ENCODE data around the gene CEP170.

CEP170 gene

DNA sequence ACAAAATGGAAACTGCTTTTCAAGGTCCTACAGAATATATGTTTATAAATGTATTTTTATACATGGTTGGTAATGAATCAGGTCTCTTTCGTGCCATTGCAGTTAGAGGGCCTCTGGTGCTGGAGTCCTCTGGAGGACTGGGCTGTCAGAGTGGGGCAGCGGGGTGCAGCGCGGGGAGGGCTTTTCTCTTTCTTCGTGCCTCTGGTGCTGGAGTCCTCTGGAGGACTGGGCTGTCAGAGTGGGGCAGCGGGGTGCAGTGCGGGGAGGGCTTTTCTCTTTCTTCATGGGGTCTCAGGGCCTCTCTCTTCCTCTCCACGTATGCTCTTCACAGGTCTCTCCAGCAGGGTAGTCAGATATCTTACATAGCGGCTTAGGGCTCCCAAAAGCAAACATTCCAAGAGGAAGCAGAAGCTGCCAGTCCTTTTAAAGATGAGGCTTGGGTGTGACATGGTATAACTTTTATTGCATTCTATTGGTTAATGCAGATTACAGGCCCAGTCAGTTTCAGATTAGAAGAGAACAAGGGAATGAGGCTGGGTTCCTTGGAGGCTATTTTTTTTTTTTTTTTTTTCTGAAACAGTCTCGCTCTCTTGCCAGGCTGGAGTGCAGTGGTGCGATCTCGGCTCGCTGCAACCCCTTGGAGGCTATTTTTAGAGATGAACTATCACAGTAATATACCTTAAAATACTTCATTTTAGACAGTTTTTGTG lies 13.8 kb upstream of the CEP170 start:
- H3K4me3 ChIP-seq (ENCODE audit: low read depth, low read length) = no peak overlapping the region
- TF ChIP-seq, protein P1, sequence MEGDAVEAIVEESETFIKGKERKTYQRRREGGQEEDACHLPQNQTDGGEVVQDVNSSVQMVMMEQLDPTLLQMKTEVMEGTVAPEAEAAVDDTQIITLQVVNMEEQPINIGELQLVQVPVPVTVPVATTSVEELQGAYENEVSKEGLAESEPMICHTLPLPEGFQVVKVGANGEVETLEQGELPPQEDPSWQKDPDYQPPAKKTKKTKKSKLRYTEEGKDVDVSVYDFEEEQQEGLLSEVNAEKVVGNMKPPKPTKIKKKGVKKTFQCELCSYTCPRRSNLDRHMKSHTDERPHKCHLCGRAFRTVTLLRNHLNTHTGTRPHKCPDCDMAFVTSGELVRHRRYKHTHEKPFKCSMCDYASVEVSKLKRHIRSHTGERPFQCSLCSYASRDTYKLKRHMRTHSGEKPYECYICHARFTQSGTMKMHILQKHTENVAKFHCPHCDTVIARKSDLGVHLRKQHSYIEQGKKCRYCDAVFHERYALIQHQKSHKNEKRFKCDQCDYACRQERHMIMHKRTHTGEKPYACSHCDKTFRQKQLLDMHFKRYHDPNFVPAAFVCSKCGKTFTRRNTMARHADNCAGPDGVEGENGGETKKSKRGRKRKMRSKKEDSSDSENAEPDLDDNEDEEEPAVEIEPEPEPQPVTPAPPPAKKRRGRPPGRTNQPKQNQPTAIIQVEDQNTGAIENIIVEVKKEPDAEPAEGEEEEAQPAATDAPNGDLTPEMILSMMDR (IDR thresholded peaks at IDR 0.05; ENCODE audit: borderline replicate concordance, insufficient read depth, low read depth, low read length) = no peak

DNA sequence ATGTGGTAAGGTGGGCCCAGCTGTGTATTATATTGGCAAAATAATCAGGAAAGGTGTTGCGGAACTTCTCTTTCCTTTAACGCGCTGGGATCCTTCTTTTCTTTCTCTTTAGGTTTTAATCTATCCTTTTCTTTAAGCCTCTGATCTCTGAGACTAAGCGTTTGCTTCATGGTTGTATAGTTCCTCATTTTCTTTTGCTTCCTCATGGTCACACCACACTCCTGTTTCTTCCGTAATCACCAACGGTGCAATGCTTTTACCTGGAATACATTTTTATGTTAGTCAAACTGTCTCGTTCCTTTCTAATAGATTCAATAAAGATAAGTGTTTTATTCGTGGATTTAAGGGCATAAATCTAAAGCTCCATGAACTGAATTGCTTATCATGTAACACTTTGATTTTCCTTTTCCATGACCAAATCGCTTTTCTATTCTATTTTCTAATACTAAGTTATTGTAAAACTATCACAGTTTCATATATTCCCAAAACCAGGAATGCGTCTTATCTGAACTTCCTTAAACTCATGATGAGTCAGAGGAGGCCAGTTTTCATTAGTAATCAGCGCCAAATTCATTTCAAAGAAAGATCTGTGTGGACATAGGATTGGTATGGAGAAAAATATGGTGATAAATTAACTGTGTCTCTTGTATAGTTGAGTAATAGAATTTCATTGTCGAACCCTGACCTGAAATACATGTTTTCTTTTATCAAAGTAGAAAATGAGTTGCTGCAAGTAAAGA lies 13.0 kb upstream of the CEP170 start:
- H3K4me3 ChIP-seq (ENCODE audit: low read depth, low read length) = no peak overlapping the region
- TF ChIP-seq, protein P1 (IDR thresholded peaks at IDR 0.05; ENCODE audit: borderline replicate concordance, insufficient read depth, low read depth, low read length) = no peak

DNA sequence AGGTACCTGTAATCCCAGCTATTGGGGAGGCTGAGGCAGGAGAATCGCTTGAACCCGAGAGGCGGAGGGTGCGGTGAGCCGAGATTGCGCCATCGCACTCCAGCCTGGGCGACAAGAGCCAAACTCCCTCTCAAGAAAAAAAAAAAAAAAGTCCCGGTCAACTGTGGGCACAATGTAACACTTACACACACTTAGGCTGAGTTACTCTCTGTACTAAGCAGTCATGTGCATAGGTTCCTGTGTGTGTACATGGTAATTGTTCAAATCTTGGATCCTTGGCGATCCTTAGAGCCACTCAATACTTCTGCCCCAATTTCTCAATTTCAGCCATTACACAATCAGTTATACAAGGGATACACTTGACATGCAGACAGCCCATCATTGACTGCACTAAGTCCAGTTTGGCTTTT lies 12.4 kb upstream of the CEP170 start:
- TF ChIP-seq, protein P1 (IDR thresholded peaks at IDR 0.05; ENCODE audit: borderline replicate concordance, insufficient read depth, low read depth, low read length) = no peak
- no peak overlapping the region for H3K4me3 ChIP-seq (ENCODE audit: low read depth, low read length)

DNA sequence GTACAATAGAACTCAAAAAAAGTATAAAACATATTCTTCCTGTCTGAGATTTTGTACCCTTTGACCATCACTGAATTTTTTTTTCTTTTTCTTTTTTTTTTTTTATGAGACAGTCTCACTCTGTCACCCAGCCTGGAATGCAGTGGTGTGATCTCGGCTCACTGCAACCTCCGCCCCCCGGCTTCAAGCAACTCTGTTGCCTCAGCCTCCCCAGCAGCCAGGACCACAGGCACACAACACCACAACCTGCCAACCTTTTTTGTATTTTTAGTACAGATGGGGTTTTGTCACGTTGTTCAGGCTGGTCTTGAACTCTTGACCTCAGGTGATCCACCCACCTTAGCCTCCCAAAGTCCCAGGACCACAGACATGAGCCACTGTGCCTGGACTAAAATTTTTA lies 11.2 kb upstream of the CEP170 start:
- TF ChIP-seq, protein P1 (IDR thresholded peaks at IDR 0.05; ENCODE audit: borderline replicate concordance, insufficient read depth, low read depth, low read length) = no peak
- H3K4me3 ChIP-seq (ENCODE audit: low read depth, low read length) = no peak overlapping the region

DNA sequence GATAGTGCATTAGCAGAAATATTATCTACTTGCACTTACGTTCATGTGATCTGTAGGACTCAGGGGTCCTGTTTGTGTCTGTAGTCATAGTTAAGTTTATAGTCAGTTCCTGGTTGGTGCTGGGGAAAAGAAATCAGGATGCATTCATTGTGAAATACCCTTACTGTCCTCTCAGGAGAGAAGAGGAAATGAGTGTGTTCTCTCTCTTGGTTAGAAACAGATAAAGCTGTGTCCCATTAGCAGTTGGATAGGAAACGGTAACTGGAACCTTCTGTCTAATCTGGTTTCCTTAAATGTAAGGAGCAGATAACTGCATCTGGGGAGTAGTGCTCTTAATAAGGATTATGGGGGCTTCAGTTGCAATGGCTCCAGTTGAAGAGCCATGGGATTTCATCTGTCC lies 9.6 kb upstream of the CEP170 start:
- TF ChIP-seq, protein P1 (IDR thresholded peaks at IDR 0.05; ENCODE audit: borderline replicate concordance, insufficient read depth, low read depth, low read length) = no peak

DNA sequence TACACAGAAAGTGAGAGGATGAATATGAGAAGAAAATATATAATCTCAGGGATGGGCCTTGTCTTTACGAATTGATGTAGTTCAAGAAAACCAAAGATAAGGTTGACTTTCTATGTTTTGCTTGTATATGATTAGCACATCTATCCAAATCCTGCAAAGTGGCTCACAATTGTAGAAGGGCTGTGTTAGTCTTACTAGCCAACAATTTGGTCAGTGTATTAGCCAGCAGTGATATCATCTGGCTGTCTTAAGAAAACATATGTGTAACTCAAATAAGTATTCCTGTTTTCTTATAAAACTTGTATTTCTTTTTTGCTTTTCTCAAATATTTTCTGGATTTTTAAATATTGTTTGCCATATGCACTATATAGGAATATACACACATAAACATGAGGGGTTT lies 6.3 kb upstream of the CEP170 start:
- TF ChIP-seq, protein P1 (IDR thresholded peaks at IDR 0.05; ENCODE audit: borderline replicate concordance, insufficient read depth, low read depth, low read length) = no peak
- H3K4me3 ChIP-seq (ENCODE audit: low read depth, low read length) = no peak overlapping the region

More for the DNA sequence above, 9.6 kb upstream of the CEP170 start:
- H3K4me3 ChIP-seq (ENCODE audit: low read depth, low read length) = no peak overlapping the region

Measured in GM12875 (cell line).